Lower lobe of right lung (tissue), 2 donors: Measurements from ENCODE around the gene DNAI1. TPM values are rescaled to one million over a fixed set of nuclear protein-coding genes. Genes with fewer than 3 reads are reported as not detected.
"Not testable (repeated sequence)": the region's sequence is repeated elsewhere in the genome, so short reads cannot be mapped to it uniquely, and the experiment has no call there.

Source experiments
- ATAC-seq, 2 donors: fragments of 200-7000 bp; cut with Tn5 transposase; one replicate each; pipeline ENCODE4 v1.9.1; 2020 to 2022; ENCODE audit warnings: mild to moderate bottlenecking in 2 of 2, moderate library complexity in 2 of 2
- DNase-seq: peaks from one replicate; pipeline ENCODE4 v3.0.0-alpha.2; 2020
- H3K27ac ChIP-seq: fragments of 200-600 bp; one replicate; pipeline ENCODE4 v1.8.0; 2022
- H3K27me3 ChIP-seq: fragments of 200-600 bp; one replicate; pipeline ENCODE4 v1.8.0; 2022; ENCODE audit warnings: low read depth
- H3K36me3 ChIP-seq: fragments of 200-600 bp; one replicate; pipeline ENCODE4 v1.8.0; 2022; ENCODE audit warnings: mild to moderate bottlenecking
- H3K4me1 ChIP-seq: fragments of 200-600 bp; one replicate; pipeline ENCODE4 v1.8.0; 2022
- H3K4me3 ChIP-seq: fragments of 200-600 bp; one replicate; pipeline ENCODE4 v1.8.0; 2022; ENCODE audit warnings: mild to moderate bottlenecking
- H3K9me3 ChIP-seq: fragments of 200-600 bp; one replicate; pipeline ENCODE4 v1.8.0; 2022
- intact Hi-C: fragments of 100-400 bp; cut with DNase I; formaldehyde crosslinking; loops from one replicate; pipeline ENCODE4 v1.11.0; 2022
- total RNA-seq: library from RNA; stranded (reverse); fragmentation: NEBNext Ultra II Directional; extraction: Animal tissue kit (Norgen Biotek cat#: 25700); gene quantifications from one replicate; pipeline ENCODE4 v1.2.1, GENCODE V29; 2021
- TF ChIP-seq, protein P1 (sequence below): fragments of 200-600 bp; IDR thresholded peaks from one replicate; pipeline ENCODE4 v1.8.0; 2022; ENCODE audit warnings: antibody characterized with exemption, mild to moderate bottlenecking
- donor health status: DM: no; HTN: yes; CAD: no; lungs with severe emphysema.

Gene DNAI1
- total RNA-seq, 1 donor from 2014 or later = 13.5 TPM

DNA sequence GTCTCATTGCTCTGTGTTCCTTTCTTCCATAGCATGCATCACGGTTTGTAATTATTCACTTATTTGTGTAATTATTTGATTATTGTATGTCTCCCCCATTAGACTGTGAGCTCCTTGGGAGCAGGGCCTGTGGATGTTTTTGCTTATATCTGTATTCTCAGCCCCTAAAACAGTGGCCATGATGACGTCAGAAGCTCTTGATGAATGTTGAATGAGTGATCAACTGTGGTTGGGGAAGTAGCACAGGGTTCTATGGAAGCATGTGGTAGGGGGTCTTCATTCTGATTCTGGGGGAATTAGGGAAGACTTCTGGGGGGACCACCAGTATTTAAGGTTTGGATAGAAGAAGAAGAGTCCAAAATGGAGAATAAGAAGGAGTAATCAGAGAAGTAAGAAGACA is 6.0 kb downstream of the DNAI1 start:
- ATAC-seq (no peak), DNase-seq (no peak)
- H3K36me3 ChIP-seq = no peaks in the 10 kb centered on the region
- no peaks in the 10 kb centered on the region for H3K4me1 ChIP-seq
- TF ChIP-seq, protein P1, sequence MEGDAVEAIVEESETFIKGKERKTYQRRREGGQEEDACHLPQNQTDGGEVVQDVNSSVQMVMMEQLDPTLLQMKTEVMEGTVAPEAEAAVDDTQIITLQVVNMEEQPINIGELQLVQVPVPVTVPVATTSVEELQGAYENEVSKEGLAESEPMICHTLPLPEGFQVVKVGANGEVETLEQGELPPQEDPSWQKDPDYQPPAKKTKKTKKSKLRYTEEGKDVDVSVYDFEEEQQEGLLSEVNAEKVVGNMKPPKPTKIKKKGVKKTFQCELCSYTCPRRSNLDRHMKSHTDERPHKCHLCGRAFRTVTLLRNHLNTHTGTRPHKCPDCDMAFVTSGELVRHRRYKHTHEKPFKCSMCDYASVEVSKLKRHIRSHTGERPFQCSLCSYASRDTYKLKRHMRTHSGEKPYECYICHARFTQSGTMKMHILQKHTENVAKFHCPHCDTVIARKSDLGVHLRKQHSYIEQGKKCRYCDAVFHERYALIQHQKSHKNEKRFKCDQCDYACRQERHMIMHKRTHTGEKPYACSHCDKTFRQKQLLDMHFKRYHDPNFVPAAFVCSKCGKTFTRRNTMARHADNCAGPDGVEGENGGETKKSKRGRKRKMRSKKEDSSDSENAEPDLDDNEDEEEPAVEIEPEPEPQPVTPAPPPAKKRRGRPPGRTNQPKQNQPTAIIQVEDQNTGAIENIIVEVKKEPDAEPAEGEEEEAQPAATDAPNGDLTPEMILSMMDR = no peak
- no peaks in the 10 kb centered on the region for H3K9me3 ChIP-seq
- no peak overlapping the region for H3K4me3 ChIP-seq
- H3K27ac ChIP-seq = no peak overlapping the region
- H3K27me3 ChIP-seq = no peaks in the 10 kb centered on the region
- intact Hi-C loops = no loop called here

DNA sequence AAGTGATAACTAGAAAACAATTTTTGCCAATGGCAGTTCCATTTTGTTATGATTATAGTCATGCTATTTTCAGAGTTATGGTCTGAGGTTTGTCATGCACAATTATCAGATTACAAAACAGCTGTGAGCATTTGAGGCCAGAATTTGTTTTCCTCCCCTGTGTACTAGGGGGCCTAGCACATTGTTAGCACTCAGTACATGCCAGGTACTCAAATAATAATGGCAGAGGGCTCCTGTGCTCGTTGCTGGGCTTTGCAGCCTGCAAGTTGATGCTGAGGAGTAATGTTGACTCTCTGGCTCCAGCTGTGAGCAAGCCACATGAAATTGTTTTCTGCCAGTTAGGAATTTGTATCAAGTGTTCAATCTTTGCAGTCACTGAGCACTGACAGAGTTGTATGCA is 6.9 kb downstream of the DNAI1 start:
- no peak for DNase-seq
- H3K4me1 ChIP-seq = no peaks in the 10 kb centered on the region
- ATAC-seq = no peak
- no peaks in the 10 kb centered on the region for H3K36me3 ChIP-seq
- no peak overlapping the region for H3K4me3 ChIP-seq
- TF ChIP-seq, protein P1 = no peak
- intact Hi-C loops = no loop called here
- H3K27ac ChIP-seq = no peak overlapping the region
- no peaks in the 10 kb centered on the region for H3K9me3 ChIP-seq
- H3K27me3 ChIP-seq = no peaks in the 10 kb centered on the region

DNA sequence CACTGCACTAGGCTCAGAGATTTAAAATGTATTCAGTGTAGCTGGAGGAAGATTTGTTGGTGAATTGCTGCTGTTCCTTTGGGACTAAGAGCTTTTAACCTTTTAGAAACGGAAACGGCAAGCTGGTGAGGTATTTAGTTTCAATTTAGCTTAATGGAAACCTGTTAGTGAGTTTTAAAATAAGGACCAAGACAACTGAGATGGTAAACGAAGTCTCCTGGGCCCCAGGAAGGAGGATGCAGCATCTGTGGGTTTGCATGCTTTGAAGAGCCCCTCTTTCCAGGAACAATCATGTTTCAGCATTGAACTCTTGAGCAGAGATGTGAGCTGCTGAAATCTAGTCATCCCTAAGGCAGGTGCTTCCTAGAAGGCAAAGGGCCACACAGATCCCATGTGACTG is 16.5 kb downstream of the DNAI1 start:
- TF ChIP-seq, protein P1 = no peak
- intact Hi-C loops = no loop called here
- no peak for DNase-seq

DNA sequence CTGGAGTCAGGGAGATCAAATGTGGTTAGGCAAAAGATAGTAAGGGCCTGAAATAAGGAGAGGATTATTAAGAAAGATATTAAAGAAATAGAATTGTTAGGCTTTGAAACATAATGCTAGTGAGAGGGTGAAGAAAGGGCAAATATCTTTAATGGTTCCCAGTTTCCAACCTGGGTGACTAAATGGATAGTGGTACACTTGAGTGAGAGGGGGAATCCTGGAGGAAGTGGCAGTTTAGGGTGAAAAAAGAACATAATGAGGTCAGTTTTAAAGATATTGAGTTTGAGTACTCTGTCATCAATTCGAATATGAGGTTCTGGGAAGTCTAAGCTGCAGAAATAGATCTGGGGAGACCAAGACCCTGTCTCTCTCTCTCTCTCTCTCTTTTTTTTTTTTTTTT is 18.9 kb downstream of the DNAI1 start:
- no peaks in the 10 kb centered on the region for H3K4me1 ChIP-seq
- no peak for DNase-seq
- no peak overlapping the region for H3K4me3 ChIP-seq
- H3K36me3 ChIP-seq = no peaks in the 10 kb centered on the region
- H3K27me3 ChIP-seq = no peaks in the 10 kb centered on the region
- intact Hi-C loops = no loop called here
- H3K9me3 ChIP-seq = no peaks in the 10 kb centered on the region
- TF ChIP-seq, protein P1 = no peak
- no peak overlapping the region for H3K27ac ChIP-seq
- ATAC-seq = no peak

More for the DNA sequence above, 16.5 kb downstream of the DNAI1 start:
- H3K4me3 ChIP-seq = no peak overlapping the region
- no peaks in the 10 kb centered on the region for H3K27me3 ChIP-seq
- no peak overlapping the region for H3K27ac ChIP-seq
- ATAC-seq = no peak
- no peaks in the 10 kb centered on the region for H3K9me3 ChIP-seq
- no peaks in the 10 kb centered on the region for H3K36me3 ChIP-seq
- no peaks in the 10 kb centered on the region for H3K4me1 ChIP-seq

- TF ChIP-seq, protein P1 = no peak
- H3K27me3 ChIP-seq = no peaks in the 10 kb centered on the region
- no peaks in the 10 kb centered on the region for H3K4me1 ChIP-seq
- H3K36me3 ChIP-seq = no peaks in the 10 kb centered on the region
- no peaks in the 10 kb centered on the region for H3K9me3 ChIP-seq
- H3K27ac ChIP-seq = no peak overlapping the region
- DNase-seq (no peak), ATAC-seq (no peak)
- H3K4me3 ChIP-seq = no peak overlapping the region
- intact Hi-C loops = no loop called here
Measured at GRCh38 chr9:34479431-34479866, 20.8 kb downstream of the DNAI1 start.

GRCh38 chr9:34481620-34482019 is 23.0 kb downstream of the DNAI1 start:
- H3K27me3 ChIP-seq, H3K36me3 ChIP-seq, DNase-seq, H3K4me3 ChIP-seq, intact Hi-C loops, ATAC-seq, H3K4me1 ChIP-seq, H3K9me3 ChIP-seq, H3K27ac ChIP-seq: not testable (repeated sequence)

DNA sequence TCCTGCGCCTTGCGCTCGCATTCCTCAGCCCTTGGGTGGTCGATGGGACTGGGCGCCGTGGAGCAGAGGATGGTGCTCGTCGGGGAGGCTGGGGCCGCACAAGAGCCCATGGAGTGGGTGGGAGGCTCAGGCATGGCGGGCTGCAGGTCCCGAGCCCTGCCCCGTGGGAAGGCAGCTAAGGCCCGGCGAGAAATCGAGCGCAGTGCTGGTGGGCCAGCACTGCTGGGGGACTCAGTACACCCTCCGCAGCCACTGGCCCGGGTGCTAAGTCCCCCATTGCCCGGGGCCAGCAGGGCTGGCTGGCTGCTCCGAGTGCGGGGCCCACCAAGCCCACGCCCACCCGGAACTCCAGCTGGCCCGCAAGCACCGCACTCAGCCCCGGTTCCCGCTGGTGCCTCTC is 24.1 kb downstream of the DNAI1 start:
- DNase-seq, intact Hi-C loops, ATAC-seq, H3K9me3 ChIP-seq, H3K27ac ChIP-seq, H3K27me3 ChIP-seq, H3K36me3 ChIP-seq, H3K4me3 ChIP-seq, H3K4me1 ChIP-seq: not testable (repeated sequence)
